Measurements from ENCODE around the gene RALBP1.

The RALBP1 gene

DNA sequence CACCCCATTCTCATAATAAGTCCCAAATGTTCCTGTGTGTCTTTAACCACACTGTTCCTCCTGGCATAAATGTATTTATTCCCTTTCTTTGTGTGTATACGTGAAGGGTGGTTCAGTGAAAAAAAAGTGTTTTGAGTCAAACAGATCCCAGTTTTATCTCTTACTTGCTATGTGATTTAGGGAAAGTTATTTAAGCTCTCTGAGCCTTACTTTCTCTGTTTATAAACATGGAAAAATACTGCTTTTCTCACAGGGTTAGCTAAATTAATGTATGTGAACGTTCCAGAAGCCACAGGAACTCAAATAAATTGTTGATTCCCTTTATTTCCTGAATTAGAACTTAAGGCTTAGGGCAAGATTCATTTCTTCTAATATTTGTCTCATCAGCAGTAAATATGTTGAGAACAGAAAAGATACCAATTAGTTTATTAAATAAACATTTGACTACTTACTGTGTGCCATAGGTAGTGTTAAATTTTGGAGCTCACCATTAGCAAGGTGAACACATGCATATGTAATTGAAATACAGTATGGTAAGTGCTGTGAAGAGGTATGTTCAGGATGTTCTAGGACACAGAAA lies 33.2 kb downstream of the RALBP1 start:
- no peak for DNase-seq (ENCODE audit: low read depth)

DNA sequence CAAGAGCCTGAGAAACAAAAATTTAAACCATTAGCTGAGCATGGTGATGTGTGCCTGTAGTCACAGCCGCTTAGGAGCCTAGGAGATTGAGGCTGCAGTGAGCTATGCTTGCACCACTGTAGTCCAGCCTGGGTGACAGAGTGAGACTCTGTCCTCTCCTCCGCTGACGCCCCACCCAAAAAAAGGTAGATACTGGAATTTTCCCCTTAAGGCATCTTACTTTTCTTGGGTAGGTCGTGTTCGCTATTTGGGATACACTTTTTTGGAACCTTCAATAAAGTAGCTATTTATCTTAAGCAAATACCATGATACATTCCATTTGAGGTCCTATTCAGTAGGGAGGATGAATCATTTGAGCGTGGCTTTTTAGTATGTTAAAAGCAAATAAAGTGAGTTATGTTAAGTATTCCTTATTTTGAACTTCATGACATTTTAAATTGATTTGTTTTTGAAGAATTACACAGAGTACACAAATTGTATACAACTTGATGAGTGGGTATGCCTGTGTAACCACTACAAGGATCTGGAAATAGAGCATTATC lies 38.7 kb downstream of the RALBP1 start:
- no peak for DNase-seq (ENCODE audit: low read depth)

DNA sequence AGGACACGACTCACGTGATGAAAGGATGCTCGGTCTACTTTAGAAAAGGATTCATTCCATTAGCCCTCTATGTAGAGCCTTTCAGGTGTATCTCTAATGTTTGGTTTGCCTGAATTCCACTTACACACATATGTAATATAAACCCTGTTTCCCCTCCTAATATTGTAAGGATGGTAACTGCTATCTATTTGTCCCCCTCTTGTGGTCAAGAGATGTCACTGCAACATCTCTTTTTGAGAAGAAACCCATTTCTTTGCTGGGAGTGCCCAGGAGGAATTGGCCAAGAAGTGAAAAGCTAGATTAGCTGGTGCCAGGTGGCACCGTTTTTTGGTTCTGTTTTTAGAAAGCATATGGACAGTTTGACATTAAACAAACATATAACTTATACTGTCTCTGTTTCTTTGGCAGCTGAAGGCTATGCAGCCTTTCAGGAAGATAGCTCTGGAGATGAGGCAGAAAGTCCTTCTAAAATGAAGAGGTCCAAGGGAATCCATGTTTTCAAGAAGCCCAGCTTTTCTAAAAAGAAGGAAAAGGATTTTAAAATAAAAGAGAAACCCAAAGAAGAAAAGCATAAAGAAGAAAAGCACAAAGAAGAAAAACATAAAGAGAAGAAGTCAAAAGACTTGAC lies 41.2 kb downstream of the RALBP1 start:
- no peak for DNase-seq (ENCODE audit: low read depth)

DNA sequence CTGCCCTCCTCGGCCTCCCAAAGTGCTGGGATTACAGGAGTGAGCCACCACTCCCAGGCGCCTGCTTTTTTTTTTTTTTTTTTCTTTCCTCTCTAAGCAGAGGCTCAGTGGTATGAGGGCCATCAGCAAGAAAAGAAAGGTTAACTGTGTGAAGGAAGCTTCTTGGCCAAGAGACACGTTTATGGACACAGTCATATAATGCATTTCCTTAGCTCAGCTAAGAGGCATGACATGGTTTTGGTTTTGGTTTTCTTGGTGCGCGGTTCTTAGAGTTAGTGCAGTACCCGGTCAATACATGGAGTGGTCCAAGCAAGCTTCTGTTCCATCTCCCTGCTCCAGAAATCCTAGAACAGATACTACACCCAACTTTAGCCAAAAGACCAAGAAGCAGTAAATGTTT lies 42.6 kb downstream of the RALBP1 start:
- no peak for DNase-seq (ENCODE audit: low read depth)

DNA sequence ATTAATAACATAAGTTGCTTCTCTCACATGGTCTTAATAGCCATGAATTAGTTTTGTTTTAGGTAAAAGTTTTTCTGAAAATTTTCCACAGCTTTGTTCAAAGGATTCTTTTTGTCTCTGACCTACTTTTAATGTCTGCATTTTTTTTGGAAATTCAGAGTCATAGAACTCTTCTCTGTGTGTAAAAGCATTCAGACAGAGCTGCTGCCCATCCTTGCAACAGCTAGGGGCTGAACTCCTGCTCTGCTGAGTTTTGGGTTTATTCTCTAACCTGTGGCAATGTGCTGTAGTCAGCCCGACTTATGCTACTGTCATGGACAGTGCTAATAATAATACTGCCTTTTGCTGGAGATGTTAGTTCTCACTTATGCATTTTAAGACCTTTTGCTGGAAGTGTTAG lies 44.1 kb downstream of the RALBP1 start:
- no peak for DNase-seq (ENCODE audit: low read depth)

DNA sequence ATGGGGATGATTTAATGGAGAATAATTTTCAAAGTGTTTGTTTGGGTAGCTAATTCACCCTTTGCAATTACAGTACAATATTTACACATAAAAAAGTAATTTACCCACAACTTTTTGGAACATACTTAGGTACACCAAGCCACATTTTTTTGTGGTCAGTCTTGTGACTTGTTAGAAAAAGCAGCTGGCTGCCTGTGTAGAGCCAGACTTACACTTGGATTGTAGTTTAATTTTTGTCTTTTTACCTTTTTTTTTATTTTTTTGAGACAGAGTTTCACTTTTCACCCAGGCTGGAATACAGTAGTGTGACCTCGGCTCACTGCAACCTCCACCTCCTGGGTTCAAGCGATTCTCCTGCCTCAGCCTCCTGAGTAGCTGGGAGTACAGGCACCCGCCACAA lies 45.4 kb downstream of the RALBP1 start:
- DNase-seq (ENCODE audit: low read depth), result no peak

DNA sequence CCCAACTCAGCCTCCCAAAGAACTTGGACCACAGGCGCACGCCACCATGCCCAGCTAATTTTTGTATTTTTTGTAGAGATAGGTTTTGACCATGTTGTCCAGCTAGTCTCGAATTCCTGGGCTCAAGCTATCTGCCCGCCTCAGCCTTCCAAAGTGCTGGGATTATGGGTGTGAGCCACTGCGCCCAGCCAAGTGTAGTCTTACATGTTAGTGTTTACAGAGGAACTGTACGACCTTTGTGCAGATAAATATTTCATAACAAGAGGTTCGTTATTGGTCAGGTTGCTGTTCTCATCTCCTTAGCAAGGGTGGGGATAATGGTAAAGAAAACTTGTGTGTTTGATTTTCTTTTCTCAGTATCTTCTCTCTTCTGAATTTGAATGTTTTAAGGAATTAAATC lies 46.5 kb downstream of the RALBP1 start:
- DNase-seq (ENCODE audit: low read depth), result no peak

DNA sequence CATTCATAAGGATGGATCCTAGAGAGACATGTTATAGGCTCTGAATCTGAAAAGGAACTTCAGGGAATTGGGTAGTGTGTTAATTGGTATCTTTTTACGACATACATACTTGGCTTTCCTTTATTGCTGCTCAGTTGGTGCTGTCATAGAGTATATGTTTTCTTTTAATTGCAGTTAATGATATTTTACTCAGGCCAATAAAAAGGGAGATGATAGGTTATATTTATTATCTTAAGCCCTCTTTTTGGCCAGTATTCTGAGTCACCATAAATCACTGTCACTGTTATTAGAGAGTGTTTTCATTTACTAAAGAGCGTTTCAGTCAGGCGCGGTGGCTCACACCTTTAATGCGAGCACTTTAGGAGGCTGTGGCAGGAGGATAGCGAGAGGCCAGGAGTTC lies 47.6 kb downstream of the RALBP1 start:
- DNase-seq (ENCODE audit: low read depth), result no peak

DNA sequence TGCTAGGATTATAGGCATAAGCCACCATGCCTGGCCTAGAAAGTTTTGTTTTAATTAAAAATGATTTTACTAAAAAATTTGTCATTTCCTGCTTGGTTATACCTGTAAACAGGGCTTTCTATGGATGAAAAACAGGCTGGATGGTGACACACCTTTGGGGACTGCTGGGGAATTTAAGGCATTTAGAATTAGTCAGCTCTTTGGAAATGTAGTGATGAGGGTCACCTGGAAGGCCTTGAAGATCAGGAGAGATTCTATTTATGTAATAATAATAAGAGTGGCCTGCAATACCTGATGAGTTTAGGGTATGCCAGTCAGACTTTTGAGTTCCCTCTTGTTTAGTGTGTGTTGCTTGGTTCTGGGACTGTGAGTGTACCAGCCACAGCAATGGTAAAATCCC lies 51.1 kb downstream of the RALBP1 start:
- no peak for DNase-seq (ENCODE audit: low read depth)

DNA sequence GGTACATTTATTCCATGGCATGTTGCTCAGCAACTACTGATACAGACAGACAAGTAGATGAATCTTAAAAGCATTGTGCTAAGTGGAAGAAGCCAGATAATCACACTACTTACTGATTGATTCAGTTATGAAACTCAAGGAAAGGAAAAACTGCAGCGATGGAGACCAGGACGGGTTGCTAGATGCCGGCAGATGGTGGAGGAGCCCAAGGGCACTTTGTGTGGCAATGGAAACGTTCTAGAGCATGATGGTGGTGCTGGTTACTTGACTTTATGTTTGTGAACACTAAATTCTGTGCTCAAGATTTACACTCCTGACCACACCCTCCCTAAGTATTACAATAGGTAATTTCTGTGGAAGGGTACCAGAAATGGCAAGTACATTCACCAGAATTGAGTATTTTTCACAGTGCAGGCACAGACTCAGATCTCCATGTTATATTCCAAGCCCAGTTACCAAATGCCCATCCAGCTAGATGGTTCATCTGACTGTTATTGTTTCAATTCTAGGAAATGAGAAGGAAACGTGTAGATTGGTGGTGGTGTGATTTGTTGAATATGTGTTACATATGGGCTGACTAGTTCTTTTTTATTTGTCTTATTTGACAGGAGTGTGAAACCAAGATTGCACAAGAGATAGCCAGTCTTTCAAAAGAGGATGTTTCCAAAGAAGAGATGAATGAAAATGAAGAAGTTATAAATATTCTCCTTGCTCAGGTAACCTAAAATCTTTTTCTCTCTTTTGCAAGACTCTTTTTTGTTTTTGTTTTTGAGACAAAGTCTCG lies 55.1 kb downstream of the RALBP1 start:
- no peak for DNase-seq (ENCODE audit: low read depth)

DNA sequence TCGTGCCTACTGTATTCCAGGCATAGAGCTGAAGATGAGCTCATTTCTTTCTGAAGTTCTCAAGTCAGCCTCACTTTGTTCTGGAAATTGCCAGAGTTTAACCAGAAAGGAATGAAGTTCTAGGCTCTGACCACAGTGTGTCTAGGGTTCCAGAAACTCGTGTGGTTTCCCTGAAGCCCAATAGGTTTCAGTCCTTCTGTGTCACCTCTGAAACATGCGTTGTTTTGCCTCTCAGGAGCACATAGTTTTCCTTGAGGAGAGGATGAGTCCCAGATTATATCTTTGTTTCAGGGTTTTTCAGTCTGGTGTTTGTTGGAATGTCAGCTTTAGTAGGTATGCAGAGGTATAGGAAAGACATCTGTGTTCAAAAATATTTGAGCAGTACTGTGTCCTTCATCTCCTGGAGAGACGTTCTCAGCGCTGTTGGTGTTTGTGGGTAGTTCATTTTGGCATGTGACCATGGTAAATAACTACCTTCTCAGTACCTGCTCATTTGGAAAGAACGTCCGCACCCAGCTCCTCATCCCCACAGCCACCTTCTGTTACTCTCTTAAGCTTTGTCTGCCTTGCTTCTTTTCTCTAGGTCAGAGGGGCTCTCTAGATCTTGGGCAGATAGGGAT lies 56.6 kb downstream of the RALBP1 start:
- no peak for DNase-seq (ENCODE audit: low read depth)

DNA sequence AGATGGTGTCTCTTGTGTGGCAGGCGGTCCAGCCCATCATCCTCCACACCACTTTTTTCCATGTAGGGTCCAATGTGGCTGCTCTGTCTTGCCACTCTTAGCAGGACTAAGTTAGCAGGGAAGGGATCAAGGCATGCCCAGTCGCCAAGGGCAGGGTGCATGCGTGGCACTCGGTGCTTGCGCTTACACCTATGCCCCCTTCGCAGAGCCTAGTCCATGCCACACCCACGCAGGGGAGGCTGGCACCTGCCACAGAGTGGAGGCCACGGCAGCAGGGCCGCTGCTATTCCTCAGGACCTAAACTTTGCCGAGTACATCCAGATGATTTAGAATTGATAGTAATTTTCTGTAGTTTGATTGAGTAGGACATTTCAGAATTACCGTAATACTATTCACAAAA lies 59.5 kb downstream of the RALBP1 start:
- no peak for DNase-seq (ENCODE audit: low read depth)

DNA sequence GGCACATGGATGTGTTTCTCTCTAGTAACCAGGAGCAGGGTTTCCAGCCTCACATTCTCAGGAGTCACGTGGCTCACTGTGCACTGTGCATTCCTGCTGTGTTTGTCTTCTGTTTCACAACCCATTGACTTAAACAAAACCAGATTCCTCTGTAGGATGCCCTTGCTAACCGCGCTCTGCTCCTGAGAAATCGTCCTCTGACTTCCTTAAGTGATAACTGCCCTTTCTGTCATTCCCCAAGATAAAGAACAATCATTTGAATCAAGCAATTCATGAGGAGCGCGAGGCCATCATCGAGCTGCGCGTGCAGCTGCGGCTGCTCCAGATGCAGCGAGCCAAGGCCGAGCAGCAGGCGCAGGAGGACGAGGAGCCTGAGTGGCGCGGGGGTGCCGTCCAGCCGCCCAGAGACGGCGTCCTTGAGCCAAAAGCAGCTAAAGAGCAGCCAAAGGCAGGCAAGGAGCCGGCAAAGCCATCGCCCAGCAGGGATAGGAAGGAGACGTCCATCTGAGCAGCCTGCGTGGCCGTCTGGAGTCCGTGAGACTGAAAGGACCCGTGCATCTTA lies 60.2 kb downstream of the RALBP1 start:
- no peak for DNase-seq (ENCODE audit: low read depth)

DNA sequence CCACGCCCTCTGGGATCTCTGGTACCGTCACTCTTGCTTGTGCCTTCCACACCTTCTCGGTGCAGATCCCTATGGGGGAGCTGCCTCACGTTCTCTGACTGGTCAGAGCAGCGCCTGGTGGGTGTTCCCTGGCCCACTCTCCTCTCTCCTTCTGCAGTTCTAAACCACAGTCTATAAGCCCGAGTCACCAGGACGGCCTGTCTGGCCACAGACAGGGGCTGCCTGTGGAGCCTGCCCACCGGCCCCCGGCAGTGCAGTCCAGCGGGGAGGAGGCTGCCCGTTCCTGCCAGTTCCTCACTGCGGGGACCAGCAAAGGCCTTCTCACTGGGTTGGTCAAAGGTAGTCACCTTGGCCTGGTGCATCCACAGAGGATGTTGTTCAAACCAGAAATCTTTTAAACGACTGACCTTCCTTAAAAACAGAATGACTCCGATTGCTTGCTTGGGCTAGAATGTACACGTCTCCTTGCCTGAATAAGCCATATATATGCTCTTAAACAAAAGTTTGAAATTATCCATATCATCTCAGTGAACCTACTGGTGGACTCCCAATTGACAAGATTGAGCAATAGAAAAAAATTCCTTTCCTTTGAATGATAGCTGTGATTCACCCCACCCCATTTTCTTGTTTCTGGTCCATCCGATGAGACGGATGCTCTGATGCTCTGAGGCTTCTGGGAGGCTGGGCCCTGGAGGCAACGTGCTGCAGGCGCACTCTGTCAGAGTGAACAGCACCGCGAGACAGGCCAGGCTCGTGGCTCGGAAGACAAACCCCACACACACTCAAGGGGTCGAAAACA lies 61.2 kb downstream of the RALBP1 start:
- no peak for DNase-seq (ENCODE audit: low read depth)

DNA sequence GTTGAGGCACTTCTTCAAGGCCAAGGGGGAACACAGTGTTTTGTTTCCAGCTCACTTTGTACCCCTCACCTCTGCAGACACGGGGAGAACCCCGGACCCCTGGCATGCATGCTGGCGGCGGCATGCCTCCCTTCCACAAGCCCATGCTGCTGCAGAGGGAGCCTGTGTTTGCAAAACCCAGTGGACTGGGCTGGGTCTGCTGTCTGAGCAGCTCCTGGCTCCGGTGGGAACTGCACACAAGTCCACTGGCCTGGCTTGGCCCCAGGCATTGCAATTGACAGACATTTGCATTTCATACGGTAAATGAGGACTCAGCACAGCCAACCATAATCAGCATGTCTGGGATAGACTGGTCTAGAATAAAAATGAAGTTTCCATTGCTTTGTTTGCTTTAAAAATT lies 62.4 kb downstream of the RALBP1 start:
- DNase-seq (ENCODE audit: low read depth), result no peak

DNA sequence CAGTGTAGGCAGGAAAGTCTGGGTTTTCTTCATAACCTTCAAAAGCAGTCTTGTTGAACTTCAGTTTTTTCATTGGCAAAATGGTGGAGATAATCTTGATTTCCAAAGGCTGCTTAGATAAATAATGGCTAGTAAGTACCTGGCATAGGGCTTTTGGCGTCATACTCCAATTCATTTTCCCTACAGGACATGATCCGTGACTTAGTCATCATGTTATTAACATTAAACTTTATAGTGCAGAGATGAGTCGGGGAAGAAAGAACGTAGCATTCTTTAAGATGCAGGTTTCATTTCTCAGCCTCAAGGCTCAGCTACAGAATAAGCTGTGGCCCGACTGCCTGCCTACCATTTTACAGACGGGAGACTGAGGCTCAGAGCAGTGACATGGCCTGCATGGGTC lies 64.0 kb downstream of the RALBP1 start:
- DNase-seq (ENCODE audit: low read depth), result no peak

DNA sequence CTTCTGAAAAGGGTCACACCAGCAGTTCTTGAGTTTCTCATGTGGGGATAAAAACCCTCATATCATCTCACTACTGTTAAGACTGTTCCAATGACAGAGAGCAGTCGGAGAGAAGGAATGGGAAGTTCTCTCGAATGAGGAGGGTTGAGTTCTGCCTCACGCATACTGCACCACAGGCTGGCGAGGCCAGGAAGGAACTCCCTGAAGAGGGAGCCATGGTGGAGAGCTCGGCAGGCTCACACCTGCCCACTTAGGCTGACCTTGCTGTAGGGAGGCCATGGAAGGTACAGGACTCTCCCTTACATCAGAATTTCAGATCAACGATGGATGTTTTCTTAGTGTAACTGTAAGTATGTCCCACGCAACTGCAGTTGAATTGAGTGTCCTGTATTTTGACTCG lies 64.6 kb downstream of the RALBP1 start:
- no peak for DNase-seq (ENCODE audit: low read depth)

DNA sequence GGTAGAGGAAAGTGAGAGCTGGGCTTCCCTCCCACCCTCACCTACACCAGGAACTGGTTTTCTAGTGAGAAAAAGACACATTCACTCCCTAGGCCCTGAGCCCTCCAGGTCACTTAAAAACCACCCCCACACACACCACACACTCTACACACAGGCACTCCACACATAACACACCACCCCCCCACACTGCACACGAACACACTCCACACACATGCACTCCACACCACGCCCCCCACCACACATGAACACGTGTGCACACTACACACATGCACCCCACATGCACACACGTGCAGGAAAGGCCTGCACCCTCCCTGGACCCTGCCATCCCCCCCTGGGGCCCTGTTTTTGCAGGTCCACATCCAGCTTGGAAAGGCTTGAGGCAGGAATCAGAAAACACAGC lies 67.6 kb downstream of the RALBP1 start:
- DNase-seq (ENCODE audit: low read depth), result no peak

DNA sequence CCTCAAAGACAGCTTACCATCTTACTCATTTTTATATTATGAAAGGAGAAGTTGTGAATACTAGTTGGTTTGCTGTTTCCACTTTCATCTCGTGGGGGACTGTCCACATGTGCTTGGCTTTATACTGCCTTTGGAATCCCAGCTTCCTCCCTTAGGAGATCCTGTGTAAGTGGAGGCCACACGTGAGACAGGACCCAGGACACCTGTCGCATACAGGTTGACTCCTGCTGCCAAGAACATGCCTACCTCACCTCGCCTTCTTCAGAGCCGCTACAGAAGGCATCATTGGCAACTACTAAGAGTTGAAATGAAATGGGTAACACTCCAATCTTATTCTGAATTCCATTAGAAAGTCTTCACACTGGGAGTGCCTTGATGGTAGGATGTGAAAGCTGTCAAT lies 69.7 kb downstream of the RALBP1 start:
- DNase-seq (ENCODE audit: low read depth), result no peak

DNA sequence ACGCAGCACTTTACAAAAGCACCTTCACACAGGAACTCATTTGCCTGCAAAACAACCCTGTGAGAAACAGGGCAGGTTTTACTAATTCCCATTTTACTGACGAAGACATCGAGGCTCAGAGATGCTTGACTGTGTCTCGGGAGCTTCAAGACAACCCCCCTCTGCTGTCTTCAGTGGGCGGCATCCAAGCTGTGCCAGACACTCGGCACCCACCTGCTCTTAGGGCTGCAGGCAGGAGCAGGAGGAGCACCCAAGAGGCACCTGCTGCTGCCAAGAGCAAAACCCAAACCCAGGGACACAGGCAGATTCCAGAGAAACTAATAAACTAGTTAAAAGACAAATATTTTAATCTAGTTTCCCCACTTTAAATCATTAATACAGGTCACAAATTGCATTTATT lies 71.2 kb downstream of the RALBP1 start:
- no peak for DNase-seq (ENCODE audit: low read depth)

DNA sequence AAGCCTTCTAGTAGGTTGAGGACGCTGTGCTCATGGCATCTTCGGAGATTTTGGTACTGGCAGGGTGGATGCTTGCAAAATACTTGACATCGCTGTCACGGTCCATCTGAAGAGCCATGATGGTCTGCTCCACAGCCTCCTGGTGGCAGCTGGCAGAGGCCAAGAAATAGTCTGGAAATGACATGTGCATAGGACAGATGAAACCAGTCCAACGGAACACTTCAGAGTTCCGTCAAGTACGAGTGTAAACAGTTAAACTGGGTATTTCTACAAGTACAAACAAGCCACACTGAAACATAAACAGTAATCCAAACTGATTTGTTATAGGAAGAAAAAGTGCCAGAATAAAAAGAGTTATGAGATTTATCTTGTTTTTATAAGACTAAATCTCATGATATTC lies 72.5 kb downstream of the RALBP1 start:
- DNase-seq (ENCODE audit: low read depth), result no peak

DNA sequence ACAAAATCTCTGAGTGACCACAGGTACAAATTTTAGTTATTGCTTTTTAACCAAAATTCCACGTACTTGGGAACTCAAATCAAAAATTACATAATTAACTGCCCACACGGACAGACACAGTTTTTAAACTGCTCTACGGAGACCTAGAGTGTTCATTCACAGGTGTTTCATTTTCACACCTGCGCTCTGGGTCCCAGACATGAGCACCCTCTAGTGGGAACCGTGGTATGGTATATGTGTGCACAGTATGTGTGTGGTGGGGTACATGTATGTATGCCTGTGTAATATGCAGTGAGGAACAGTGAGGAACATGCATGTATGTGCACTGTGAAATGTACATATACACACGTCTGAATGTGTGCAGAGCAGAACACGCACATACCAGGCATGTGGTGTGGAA lies 74.1 kb downstream of the RALBP1 start:
- DNase-seq (ENCODE audit: low read depth), result no peak

Data from CMK (cell line).